Activated CD8-positive, alpha-beta memory T cell treated with anti-CD3 and anti-CD28 coated beads for 36 hours (primary cell): Measurements from ENCODE around the gene TMEM222. TPM values are rescaled to one million over a fixed set of nuclear protein-coding genes. Genes with fewer than 3 reads are reported as not detected.

Source experiments
- CTCF ChIA-PET: fragments of 350-600 bp; sonication (Branson Sonifier 250); formaldehyde crosslinking; loops from one replicate; lab custom pipeline; 2021; ENCODE audit warnings: antibody characterized with exemption; lab: Charles Lee
- POLR2A ChIA-PET: fragments of 350-600 bp; sonication (Branson Sonifier 250); formaldehyde crosslinking; loops from one replicate; lab custom pipeline; 2021; ENCODE audit warnings: antibody characterized with exemption; lab: Charles Lee
- total RNA-seq, 2 experiments: library from RNA; stranded (reverse); gene quantifications; one replicate each; pipeline ENCODE4 v1.2.3, GENCODE V29; 2021

TMEM222 gene
- total RNA-seq, 2 experiments from 2014 or later: 45.5 to 47.3 TPM

- CTCF ChIA-PET: interaction anchor here (0.8 to 1.9 kb wide), 5 partner anchors 9 to 52 kb away, joined by 4 to 7 read pairs (median 6); no protein-coding TSS in a partner anchor
Measured at GRCh38 chr1:27348861-27349783, 27.2 kb downstream of the TMEM222 start.

DNA sequence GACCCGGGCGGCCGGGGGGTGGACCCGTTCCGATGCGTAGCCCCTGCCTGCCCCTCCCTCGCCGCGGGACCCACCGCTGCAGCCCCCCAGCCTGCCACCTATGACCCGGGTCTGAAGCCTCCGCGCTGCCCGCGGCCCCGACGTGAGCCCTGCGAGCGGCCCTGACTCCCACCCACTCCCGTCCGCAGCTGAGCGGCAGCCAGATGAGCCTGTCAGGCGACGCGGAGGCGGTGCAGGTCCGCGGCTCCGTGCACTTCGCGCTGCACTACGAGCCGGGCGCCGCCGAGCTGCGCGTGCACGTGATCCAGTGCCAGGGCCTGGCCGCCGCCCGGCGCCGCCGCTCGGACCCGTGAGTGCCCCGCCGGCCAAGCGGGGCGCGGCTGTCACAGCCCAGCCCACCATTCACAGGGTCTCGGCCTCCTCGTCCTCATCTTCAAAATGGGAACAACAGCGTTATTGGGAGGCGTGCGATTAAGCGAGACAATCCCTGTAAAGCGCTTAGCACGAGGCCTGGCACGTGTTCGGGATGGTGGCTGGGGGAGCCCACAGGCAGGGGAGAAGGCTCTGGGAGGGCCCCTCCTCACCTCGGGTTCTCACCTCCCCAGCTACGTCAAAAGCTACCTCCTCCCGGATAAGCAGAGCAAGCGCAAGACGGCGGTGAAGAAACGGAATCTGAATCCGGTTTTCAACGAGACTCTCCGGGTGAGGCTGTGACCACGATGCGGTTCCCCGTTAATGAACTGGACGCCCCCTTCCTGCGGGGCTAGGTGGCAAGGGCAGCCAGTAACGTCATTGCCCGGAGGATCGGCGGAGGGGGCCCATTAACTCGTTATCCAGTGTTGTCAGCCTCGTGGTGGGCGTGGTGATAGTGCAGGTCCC lies 28.1 kb downstream of the TMEM222 start:
- CTCF ChIA-PET: interaction anchor here (0.8 to 1.9 kb wide), 4 partner anchors 8 to 53 kb away, joined by 4 to 7 read pairs (median 6); no protein-coding TSS in a partner anchor
- POLR2A ChIA-PET: no interaction called here

More at GRCh38 chr1:27348861-27349783, 27.2 kb downstream of the TMEM222 start:
- POLR2A ChIA-PET: no interaction called here

DNA sequence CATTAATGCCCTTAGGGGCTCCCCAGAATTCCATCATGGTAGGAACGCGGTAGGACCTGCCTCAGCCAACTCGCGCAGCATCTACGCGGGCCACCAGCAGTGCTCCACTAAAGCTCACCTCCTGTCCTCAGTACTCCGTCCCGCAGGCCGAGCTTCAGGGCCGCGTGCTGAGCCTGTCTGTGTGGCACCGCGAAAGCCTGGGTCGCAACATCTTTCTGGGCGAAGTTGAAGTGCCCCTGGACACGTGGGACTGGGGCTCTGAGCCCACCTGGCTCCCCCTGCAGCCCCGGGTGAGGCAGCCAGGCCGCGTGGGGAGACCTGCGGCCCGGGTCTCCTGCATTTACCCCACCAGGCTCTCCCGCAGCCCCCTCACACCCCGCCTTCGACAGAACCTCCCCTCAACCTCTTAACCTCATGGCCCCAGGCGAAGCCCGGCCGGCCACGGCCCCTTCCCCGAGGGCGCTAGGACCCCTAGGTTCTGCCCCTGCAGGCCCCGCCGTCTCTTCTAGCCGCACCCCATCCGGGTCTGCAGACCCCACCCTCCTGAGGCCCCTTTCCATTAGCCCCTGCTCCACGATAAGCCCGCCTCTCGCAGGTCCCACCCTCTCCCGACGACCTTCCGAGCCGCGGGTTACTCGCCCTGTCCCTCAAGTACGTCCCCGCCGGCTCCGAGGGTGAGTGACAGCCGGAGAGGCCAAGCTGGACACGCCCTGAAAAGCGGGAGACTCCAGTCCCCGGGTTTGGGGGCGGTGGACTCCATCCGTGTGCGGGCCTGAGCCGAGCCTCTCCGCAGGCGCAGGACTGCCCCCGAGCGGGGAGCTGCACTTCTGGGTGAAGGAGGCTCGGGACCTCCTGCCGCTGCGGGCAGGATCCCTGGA lies 28.9 kb downstream of the TMEM222 start:
- POLR2A ChIA-PET: no interaction called here
- CTCF ChIA-PET: no interaction called here

- CTCF ChIA-PET: no interaction called here
- POLR2A ChIA-PET: no interaction called here
Measured at GRCh38 chr1:27351541-27352107, 29.7 kb downstream of the TMEM222 start.

GRCh38 chr1:27353166-27353565 lies 31.2 kb downstream of the TMEM222 start:
- ChIA-PET POLR2A (interaction anchor here (0.7 kb wide), 1 partner anchor 11 kb away, joined by 4 read pairs; the partner anchor contains the start of gene SYTL1), CTCF (no interaction called here)

DNA sequence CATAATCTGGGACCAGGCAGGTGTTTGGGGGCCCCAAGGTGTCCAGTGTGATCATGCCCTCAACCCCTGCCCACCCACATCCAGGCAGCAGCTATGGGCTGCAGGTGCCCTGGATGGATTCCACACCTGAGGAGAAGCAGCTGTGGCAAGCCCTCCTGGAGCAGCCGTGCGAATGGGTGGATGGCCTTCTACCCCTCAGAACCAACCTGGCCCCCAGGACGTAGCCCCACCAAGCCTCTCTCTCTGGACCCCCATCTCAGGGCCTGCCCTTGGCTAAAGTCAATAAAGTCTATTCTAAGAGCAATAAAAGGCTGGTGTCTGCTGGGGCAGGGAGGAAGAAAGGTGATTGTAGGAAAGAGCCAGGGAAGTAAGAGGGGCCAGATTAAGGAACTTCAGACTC lies 31.7 kb downstream of the TMEM222 start:
- POLR2A ChIA-PET: interaction anchor here (0.6 to 0.7 kb wide), 2 partner anchors 11 to 12 kb away, joined by 4 to 10 read pairs; partner anchors contain the start of gene SYTL1
- CTCF ChIA-PET: interaction anchor here (1.1 to 5.4 kb wide), 2 partner anchors 11 to 27 kb away, joined by 3 to 32 read pairs; partner anchors contain the start of gene SYTL1

DNA sequence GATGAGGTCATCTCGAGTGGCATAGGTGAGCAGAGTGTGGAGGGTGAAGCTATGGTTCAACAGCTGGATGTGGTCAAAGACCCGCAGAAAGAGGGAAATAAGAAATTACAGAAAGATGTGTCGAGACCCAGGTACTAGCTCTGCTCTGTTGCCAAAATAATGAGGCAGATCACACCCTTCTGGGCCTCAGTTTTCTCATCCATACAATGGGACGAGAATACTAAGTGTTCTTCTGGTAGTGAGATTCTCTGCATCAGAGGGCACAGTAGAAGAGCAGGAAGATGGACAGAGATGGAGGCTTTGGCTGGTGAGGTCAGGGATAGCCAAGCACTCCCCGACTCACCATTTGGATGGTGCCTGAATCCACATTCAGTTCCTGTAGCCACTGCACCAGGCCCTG lies 33.7 kb downstream of the TMEM222 start:
- ChIA-PET CTCF (interaction anchor here (2.8 to 5.4 kb wide), 4 partner anchors 10 to 40 kb away, joined by 20 to 32 read pairs (median 31); partner anchors contain the start of genes MAP3K6 and SYTL1), POLR2A (interaction anchor here (2.3 kb wide), 1 partner anchor 13 kb away, joined by 10 read pairs; the partner anchor contains the start of gene SYTL1)

- CTCF ChIA-PET: interaction anchor here (1.0 to 5.4 kb wide), 7 partner anchors 10 to 252 kb away, joined by 3 to 32 read pairs (median 20); partner anchors contain the start of genes MAP3K6, SYTL1 and WASF2
- POLR2A ChIA-PET: interaction anchor here (1.7 to 2.3 kb wide), 2 partner anchors 10 to 13 kb away, joined by 10 read pairs; partner anchors contain the start of genes MAP3K6 and SYTL1
Measured at GRCh38 chr1:27356277-27356618, 34.3 kb downstream of the TMEM222 start.

- ChIA-PET POLR2A (interaction anchor here (1.7 to 2.3 kb wide), 2 partner anchors 9 to 14 kb away, joined by 10 read pairs; partner anchors contain the start of genes MAP3K6 and SYTL1), CTCF (interaction anchor here (0.7 to 5.4 kb wide), 28 partner anchors 9 to 305 kb away, joined by 3 to 32 read pairs (median 5); partner anchors contain the start of genes CD164L2, GPR3, MAP3K6 and SYTL1)
Measured at GRCh38 chr1:27356619-27357280, 34.8 kb downstream of the TMEM222 start.

DNA sequence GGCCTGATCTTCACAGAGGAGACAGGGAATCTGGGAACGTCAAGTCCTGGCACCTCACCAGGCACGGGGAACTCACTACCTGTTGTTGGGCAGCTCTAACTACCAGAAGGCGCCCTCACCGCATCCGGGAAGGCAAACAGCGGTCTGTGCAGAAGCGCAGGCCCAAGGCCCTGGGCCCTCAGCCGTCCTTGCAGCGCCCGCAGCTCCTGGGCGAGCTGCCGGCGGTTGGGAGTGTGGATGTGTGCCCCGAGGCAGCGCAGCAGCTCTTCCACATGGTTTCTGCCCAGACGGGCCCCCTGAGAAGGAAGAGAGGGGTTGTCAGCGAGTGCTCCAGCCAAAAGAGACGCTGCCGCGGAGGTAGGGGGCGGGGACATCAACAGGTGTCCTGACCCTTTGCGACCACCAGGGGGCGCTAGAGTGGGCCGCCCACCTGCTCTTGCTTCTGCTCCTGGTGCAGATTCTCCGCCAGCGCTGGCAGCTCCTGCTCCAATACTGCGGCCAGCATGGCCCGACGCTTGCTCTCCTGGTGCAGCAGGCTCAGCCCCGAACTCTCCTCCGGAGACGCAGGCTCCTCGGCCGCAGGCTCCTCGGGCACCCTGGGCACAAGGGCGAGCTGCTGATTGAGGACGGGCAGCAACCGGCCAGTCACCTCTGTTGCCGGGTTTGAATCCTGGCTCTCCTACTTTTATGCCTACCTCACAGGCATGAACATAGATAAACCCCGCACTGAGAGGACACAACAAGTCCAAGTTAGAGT lies 35.5 kb downstream of the TMEM222 start:
- CTCF ChIA-PET: interaction anchor here (0.5 to 5.4 kb wide), 35 partner anchors 8 to 305 kb away, joined by 3 to 32 read pairs (median 4); partner anchors contain the start of genes CD164L2, GPR3, MAP3K6 and SYTL1
- POLR2A ChIA-PET: interaction anchor here (1.7 to 2.3 kb wide), 2 partner anchors 8 to 15 kb away, joined by 10 read pairs; partner anchors contain the start of genes MAP3K6 and SYTL1

DNA sequence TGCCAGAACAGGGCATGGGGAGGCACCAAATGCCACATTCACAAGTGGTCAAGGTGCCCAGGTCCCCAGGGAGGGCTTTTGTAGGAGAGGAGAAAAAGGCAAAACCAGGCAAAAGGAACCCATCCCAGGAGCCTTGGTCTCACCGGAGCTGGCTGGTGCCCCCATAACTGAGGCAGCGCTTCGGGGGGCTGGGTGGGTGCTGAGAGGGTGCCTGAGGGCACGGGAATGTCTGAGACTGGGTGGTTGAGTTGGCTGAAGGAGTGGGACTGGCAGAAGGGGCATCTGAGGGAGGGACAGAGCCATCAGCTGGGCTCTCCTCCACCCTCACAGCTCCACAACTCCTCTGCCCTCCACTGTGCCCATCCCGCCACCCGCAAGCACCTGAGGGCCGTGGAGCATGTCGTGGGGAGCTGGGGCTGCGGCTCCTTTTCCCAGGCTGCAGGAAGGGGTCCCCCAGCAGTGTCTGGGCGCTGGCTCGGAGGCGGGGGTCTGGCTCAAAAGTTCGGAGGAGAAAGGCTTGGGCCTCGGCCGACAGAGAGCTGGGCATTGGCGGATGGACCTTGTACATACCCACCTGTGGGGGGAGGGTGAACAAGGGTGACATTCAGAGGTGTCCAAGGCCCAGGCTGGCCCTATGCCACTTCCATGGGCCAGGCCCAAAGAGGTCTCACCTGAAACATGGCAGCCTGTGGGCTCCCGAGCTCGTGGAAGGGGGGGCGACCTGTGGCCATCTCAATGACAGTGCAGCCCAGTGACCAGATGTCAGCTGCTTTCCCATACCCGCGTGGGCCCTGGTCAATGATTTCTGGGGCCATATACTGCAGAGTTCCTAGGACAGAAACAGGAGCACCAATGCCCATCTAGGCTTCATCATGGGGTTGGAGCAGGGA lies 36.3 kb downstream of the TMEM222 start:
- POLR2A ChIA-PET: no interaction called here
- CTCF ChIA-PET: interaction anchor here (0.5 to 5.4 kb wide), 26 partner anchors 8 to 304 kb away, joined by 3 to 32 read pairs (median 5); partner anchors contain the start of genes CD164L2, GPR3, MAP3K6 and SYTL1

- POLR2A ChIA-PET: no interaction called here
Measured at GRCh38 chr1:27358928-27359313, 37.0 kb downstream of the TMEM222 start.

DNA sequence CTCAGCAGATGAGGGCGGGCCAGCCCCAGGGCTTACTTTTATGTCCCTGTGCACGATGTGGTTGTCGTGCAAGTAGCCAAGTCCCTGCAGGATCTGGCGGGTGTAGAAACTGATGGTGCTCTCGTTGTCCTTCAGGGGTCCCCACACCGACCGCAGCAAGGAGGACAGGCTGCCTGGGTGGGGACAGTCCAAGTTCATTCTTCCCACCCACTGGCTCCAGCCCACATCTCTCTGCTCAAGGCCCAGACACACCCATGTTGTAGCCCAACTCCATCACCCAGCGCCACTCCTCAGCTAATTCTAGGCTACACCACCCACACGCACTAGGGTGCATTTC lies 37.8 kb downstream of the TMEM222 start:
- CTCF ChIA-PET: interaction anchor here (1.0 to 5.4 kb wide), 2 partner anchors 29 to 36 kb away, joined by 3 to 32 read pairs; no protein-coding TSS in a partner anchor
- POLR2A ChIA-PET: no interaction called here

More at GRCh38 chr1:27358928-27359313, 37.0 kb downstream of the TMEM222 start:
- CTCF ChIA-PET: interaction anchor here (0.7 to 5.4 kb wide), 8 partner anchors 13 to 63 kb away, joined by 3 to 32 read pairs (median 8); partner anchors contain the start of genes GPR3 and SYTL1

DNA sequence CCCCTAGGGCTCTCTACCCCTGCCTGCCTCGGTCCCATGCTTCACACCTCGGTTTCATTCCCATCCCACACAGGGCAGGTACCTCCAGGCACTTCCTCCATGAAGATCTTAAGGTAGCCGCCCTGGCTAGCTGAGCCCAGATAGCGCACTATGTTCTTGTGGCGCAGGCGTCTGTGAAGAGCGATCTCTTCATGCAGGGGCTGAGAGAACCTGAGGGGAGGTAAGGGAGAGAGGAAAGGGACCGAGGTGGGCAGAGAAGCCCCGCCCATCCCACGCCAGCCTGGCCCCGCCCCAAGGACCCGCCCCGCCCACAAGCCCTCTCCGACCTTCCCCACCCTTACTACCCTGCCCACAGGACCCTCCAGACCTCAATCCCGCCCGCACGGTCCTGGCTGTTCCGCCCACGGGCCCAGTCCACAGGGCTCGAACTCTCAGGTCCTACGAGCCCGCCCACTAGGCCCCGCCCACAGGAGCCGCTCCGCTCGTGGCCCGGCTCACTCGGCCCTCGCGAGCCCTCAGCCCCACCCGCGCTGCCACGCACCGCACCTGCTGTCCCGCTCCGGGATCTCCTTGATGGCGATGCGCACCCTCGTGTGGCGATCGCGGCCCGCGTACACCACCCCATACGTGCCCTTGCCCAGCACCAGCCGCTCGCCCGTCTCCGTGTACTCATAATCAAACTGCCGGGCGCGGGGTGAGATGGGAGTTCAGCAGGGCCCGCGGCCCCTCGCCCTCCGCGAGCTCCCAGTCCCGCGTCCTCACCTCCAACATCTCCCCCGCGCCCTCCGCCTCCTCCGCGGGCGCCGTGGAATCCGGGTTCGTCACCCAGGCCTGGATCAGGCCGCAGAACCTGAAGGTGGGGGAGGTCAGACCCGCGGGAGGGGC lies 38.4 kb downstream of the TMEM222 start:
- CTCF ChIA-PET: interaction anchor here (0.8 to 5.4 kb wide), 3 partner anchors 28 to 35 kb away, joined by 3 to 32 read pairs (median 3); no protein-coding TSS in a partner anchor

More for the DNA sequence above, 38.4 kb downstream of the TMEM222 start:
- POLR2A ChIA-PET: no interaction called here
